Esophagus squamous epithelium (tissue), 4 donors: ENCODE results near the gene PCNT.

Source experiments
- POLR2A ChIP-seq, 4 donors: fragments of 450-650 bp; IDR thresholded peaks; one replicate each; pipeline ENCODE4 v1.6.1; 2017; ENCODE audit warnings: antibody characterized with exemption in 4 of 4, mild to moderate bottlenecking in 4 of 4, moderate library complexity in 3 of 4
- TF ChIP-seq, protein P1 (sequence below), 6 experiments: fragments of 450-650 bp in 4 of 6; fragments of 200-600 bp in 2 of 6; sonication (generic) in 2 of 6; IDR thresholded peaks; one replicate each; pipeline ENCODE4 v1.5.1; 2016 to 2019; ENCODE audit warnings: antibody characterized with exemption in 6 of 6, mild to moderate bottlenecking in 4 of 6, moderate library complexity in 4 of 6

DNA sequence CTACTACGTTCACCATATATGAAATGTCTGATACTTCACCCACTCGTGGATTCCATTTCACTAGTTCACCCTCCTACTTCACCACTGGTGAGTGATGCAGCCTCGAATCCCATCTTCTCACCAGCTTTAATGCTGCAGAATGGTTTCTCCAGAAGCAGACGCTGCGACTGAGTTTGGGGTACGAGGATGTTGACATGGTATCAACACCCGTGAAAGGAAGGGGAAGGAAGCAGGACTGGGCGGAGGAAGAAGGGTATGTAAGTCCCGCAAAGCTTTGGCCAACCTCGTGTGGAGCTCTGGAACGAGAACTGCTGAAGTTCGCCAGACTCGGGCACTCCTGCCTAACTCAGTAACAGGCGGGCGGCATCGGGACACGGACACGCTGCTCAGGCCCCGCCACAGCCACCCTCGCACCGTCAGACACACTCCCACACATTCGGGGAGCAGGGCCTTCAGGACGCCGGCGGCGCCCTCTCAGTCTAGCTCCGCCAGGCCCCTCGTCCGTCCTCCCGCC is 133.9 kb downstream of the PCNT start:
- TF ChIP-seq, protein P1, sequence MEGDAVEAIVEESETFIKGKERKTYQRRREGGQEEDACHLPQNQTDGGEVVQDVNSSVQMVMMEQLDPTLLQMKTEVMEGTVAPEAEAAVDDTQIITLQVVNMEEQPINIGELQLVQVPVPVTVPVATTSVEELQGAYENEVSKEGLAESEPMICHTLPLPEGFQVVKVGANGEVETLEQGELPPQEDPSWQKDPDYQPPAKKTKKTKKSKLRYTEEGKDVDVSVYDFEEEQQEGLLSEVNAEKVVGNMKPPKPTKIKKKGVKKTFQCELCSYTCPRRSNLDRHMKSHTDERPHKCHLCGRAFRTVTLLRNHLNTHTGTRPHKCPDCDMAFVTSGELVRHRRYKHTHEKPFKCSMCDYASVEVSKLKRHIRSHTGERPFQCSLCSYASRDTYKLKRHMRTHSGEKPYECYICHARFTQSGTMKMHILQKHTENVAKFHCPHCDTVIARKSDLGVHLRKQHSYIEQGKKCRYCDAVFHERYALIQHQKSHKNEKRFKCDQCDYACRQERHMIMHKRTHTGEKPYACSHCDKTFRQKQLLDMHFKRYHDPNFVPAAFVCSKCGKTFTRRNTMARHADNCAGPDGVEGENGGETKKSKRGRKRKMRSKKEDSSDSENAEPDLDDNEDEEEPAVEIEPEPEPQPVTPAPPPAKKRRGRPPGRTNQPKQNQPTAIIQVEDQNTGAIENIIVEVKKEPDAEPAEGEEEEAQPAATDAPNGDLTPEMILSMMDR (IDR thresholded peaks at IDR 0.05), result no peak
- no peak for TF ChIP-seq POLR2A (IDR thresholded peaks at IDR 0.05)
